Loucy (cell line): Measurements from ENCODE around the gene CFAP77.

ENCODE experiments used
- H2AFZ ChIP-seq: fragments of 200-600 bp; sonication (generic); 2 replicates; pipeline ENCODE4 v1.6.0; 2016; ENCODE audit warnings: antibody characterized with exemption, mild to moderate bottlenecking, low read length, moderate library complexity
- H3F3A ChIP-seq: fragments of 200-600 bp; 2 replicates; pipeline ENCODE4 v1.6.0; 2016; ENCODE audit warnings: antibody characterized with exemption, low read depth, mild to moderate bottlenecking
- H3K27me3 ChIP-seq: fragments of 200-600 bp; sonication (generic); 2 replicates; pipeline ENCODE4 v1.6.1; 2014; ENCODE audit warnings: low read length, mild to moderate bottlenecking; ENCODE audit not compliant: insufficient read depth, poor library complexity, severe bottlenecking
- H3K36me3 ChIP-seq: fragments of 200-600 bp; sonication (generic); 2 replicates; pipeline ENCODE4 v1.6.1; 2016; ENCODE audit warnings: low read length; ENCODE audit not compliant: insufficient read depth
- H3K4me1 ChIP-seq: fragments of 200-600 bp; sonication (generic); 2 replicates; pipeline ENCODE4 v1.5.1; 2014; ENCODE audit warnings: low read length, mild to moderate bottlenecking; ENCODE audit not compliant: insufficient read depth, poor library complexity, severe bottlenecking
- H3K4me2 ChIP-seq: fragments of 200-600 bp; sonication (generic); 2 replicates; pipeline ENCODE4 v1.6.0; 2014; ENCODE audit warnings: antibody characterized with exemption, low read length, low read depth, mild to moderate bottlenecking; ENCODE audit not compliant: poor library complexity, severe bottlenecking
- H3K4me3 ChIP-seq: fragments of 200-600 bp; sonication (generic); 2 replicates; pipeline ENCODE4 v1.5.1; 2014; ENCODE audit warnings: low read length, mild to moderate bottlenecking, mixed read lengths; ENCODE audit not compliant: poor library complexity, severe bottlenecking
- H3K79me2 ChIP-seq: fragments of 200-600 bp; sonication (generic); 2 replicates; pipeline ENCODE4 v1.6.1; 2014; ENCODE audit warnings: low read length; ENCODE audit not compliant: insufficient read depth
- H3K9ac ChIP-seq: fragments of 200-600 bp; sonication (generic); 2 replicates; pipeline ENCODE4 v1.6.0; 2014; ENCODE audit warnings: mild to moderate bottlenecking, low read depth, low read length, moderate library complexity; ENCODE audit not compliant: poor library complexity, severe bottlenecking
- H3K9me2 ChIP-seq: fragments of 200-600 bp; sonication (generic); replicated peaks from 2 replicates; pipeline ENCODE4 v1.6.1; 2016; ENCODE audit warnings: low read depth, low read length, mixed read lengths
- H3K9me3 ChIP-seq: fragments of 200-600 bp; sonication (generic); 2 replicates; pipeline ENCODE4 v1.6.1; 2014; ENCODE audit warnings: mild to moderate bottlenecking, antibody characterized with exemption, low read length, low read depth; ENCODE audit not compliant: insufficient read depth
- H4K20me1 ChIP-seq: fragments of 200-600 bp; sonication (generic); 2 replicates; pipeline ENCODE4 v1.6.0; 2014; ENCODE audit warnings: antibody characterized with exemption, low read length, mild to moderate bottlenecking; ENCODE audit not compliant: insufficient read depth, poor library complexity, severe bottlenecking
- EZH2phosphoT487 ChIP-seq: fragments of 200-600 bp; IDR thresholded peaks from 2 replicates; pipeline ENCODE4 v1.6.1; 2018; ENCODE audit warnings: antibody characterized with exemption, mild to moderate bottlenecking, moderate library complexity, borderline replicate concordance
- TF ChIP-seq, protein P1 (sequence below): fragments of 200-600 bp; sonication (generic); conservative IDR thresholded peaks from 2 replicates; pipeline ENCODE4 v1.5.1; 2014; ENCODE audit warnings: mild to moderate bottlenecking, antibody characterized with exemption, low read length

The CFAP77 gene

DNA sequence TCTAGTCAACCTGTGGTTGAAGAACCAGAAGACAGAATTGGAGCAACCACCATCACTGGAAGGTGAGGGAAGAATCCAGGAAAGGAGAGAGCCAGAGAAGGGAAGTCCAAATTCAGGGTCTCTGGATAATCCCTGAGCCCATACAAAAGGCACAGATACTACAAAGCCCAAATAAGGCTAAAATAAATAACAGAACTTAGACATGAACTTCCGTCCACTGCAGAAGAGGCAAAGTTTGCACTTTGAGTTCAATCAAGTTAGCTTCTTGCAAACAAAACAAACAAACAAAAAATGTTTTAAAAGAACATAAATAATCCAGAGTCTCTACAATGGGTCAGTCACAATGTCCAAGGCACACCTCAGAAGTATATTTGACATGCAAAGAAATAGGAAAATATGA is 21.0 kb downstream of the CFAP77 start:
- Histone ChIP-seq H3K4me3 (no peak overlapping the region), H3K79me2 (no peaks in the 10 kb centered on the region), H3K27me3 (no peaks in the 10 kb centered on the region), H3K9me3 (no peaks in the 10 kb centered on the region), H3F3A (no peaks in the 10 kb centered on the region), H3K4me2 (no peak overlapping the region), H4K20me1 (no peaks in the 10 kb centered on the region), H3K36me3 (no peaks in the 10 kb centered on the region), H3K4me1 (no peaks in the 10 kb centered on the region), H3K9me2 (no peaks in the 10 kb centered on the region), H2AFZ (no peak overlapping the region), H3K9ac (no peak overlapping the region)
- TF ChIP-seq, protein P1, sequence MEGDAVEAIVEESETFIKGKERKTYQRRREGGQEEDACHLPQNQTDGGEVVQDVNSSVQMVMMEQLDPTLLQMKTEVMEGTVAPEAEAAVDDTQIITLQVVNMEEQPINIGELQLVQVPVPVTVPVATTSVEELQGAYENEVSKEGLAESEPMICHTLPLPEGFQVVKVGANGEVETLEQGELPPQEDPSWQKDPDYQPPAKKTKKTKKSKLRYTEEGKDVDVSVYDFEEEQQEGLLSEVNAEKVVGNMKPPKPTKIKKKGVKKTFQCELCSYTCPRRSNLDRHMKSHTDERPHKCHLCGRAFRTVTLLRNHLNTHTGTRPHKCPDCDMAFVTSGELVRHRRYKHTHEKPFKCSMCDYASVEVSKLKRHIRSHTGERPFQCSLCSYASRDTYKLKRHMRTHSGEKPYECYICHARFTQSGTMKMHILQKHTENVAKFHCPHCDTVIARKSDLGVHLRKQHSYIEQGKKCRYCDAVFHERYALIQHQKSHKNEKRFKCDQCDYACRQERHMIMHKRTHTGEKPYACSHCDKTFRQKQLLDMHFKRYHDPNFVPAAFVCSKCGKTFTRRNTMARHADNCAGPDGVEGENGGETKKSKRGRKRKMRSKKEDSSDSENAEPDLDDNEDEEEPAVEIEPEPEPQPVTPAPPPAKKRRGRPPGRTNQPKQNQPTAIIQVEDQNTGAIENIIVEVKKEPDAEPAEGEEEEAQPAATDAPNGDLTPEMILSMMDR, result no peak

GRCh38 chr9:132434881-132435280 is 24.9 kb downstream of the CFAP77 start:
- H3K9me3 ChIP-seq, result no peaks in the 10 kb centered on the region
- no peaks in the 10 kb centered on the region for H3K79me2 ChIP-seq
- no peak overlapping the region for H3K4me3 ChIP-seq
- no peaks in the 10 kb centered on the region for H3K27me3 ChIP-seq
- no peak overlapping the region for H2AFZ ChIP-seq
- TF ChIP-seq EZH2phosphoT487, result no peak
- TF ChIP-seq, protein P1, result no peak
- H3K36me3 ChIP-seq, result no peaks in the 10 kb centered on the region
- no peak overlapping the region for H3K4me2 ChIP-seq
- no peaks in the 10 kb centered on the region for H3F3A ChIP-seq
- H3K9me2 ChIP-seq, result no peaks in the 10 kb centered on the region
- peaks cover 4% of the 10 kb centered on the region for H3K4me1 ChIP-seq
- no peak overlapping the region for H3K9ac ChIP-seq
- H4K20me1 ChIP-seq, result no peaks in the 10 kb centered on the region

DNA sequence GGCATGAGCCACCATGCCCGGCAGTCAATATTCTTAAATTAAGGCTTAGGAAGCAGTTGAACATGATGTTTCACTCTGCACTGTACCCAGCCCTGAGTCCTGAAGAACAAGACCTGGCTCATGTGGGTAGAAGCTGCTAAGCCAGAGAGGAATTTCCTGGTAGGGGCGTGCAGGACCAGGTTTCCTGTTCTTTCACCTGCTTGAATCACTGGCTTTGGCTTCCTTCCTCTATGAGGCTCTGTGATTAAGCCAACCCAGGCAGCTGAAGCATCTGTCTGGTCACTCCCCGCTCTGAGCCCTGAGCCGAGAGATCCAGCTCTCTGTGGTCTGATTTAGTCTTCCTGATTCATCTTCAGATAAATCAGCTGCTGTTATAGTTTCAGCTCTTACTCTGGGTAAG is 29.1 kb downstream of the CFAP77 start:
- no peak overlapping the region for H2AFZ ChIP-seq
- H3F3A ChIP-seq, result no peaks in the 10 kb centered on the region
- no peaks in the 10 kb centered on the region for H3K9me2 ChIP-seq
- TF ChIP-seq, protein P1, result no peak
- TF ChIP-seq EZH2phosphoT487, result no peak
- no peaks in the 10 kb centered on the region for H3K79me2 ChIP-seq
- H3K4me1 ChIP-seq, result peaks cover 4% of the 10 kb centered on the region
- no peaks in the 10 kb centered on the region for H3K9me3 ChIP-seq
- no peaks in the 10 kb centered on the region for H3K27me3 ChIP-seq
- no peak overlapping the region for H3K4me2 ChIP-seq
- no peak overlapping the region for H3K9ac ChIP-seq
- H3K4me3 ChIP-seq, result no peak overlapping the region
- H4K20me1 ChIP-seq, result no peaks in the 10 kb centered on the region
- H3K36me3 ChIP-seq, result no peaks in the 10 kb centered on the region
